Measurements from ENCODE around the gene GBX2. TPM values are rescaled to one million over a fixed set of nuclear protein-coding genes. Genes with fewer than 3 reads are reported as not detected.

The GBX2 gene
- total RNA-seq, 5 donors from 2014 or later (not counting 1 experiment from before 2014, with no cell fraction given): not detected

GRCh38 chr2:236205867-236206645 is 37.9 kb upstream of the GBX2 start:
- Mint-ChIP-seq H3K4me3 (no peak overlapping the region), H3K4me1 (no peaks in the 10 kb centered on the region), H3K27ac (no peak overlapping the region), H3K9me3 (peaks cover 5 to 6% (median 5%) of the 10 kb centered on the region in 3 donors), H3K36me3 (no peaks in the 10 kb centered on the region), H3K27me3 (peaks cover 16% of the 10 kb centered on the region in 2 donors)
- CTCF ChIA-PET: no interaction called here
- no peak overlapping the region for H3K4me3 ChIP-seq (ENCODE audit: control insufficient read depth in 1 of 2, extremely low read depth in 1 of 2, low read length in 1 of 2)
- no peaks in the 10 kb centered on the region for H3K9me3 ChIP-seq
- H3K36me3 ChIP-seq (ENCODE audit: control insufficient read depth in 2 of 2, extremely low read depth in 1 of 2, insufficient read depth in 1 of 2, low read length in 1 of 2): no peaks in the 10 kb centered on the region
- H3K27me3 ChIP-seq (replicated peaks in 1 of 2; ENCODE audit: control insufficient read depth in 2 of 2, extremely low read depth in 1 of 2, insufficient read depth in 2 of 2, low read length in 1 of 2): peaks cover 2 to 24% of the 10 kb centered on the region in 2 experiments
- no peaks in the 10 kb centered on the region for H3K4me1 ChIP-seq (ENCODE audit: control insufficient read depth in 1 of 2, extremely low read depth in 1 of 2, insufficient read depth in 2 of 2, low read length in 2 of 2)
- DNase-seq (no peak), ATAC-seq (replicated peaks in 1 of 4) (no peak)
- WGBS (ENCODE audit: insufficient coverage): no CpG with 5 or more reads among the region's 2 CpGs
- H3K27ac ChIP-seq (ENCODE audit: low read length): no peak overlapping the region
- POLR2A ChIA-PET: no interaction called here

- Mint-ChIP-seq H3K27me3 (peaks cover 7 to 11% of the 10 kb centered on the region in 2 donors), H3K27ac (no peak overlapping the region), H3K36me3 (no peaks in the 10 kb centered on the region), H3K4me3 (no peak overlapping the region), H3K9me3 (peaks cover 5 to 6% (median 5%) of the 10 kb centered on the region in 3 donors), H3K4me1 (no peaks in the 10 kb centered on the region)
- Histone ChIP-seq H3K4me1 (ENCODE audit: control insufficient read depth in 1 of 2, extremely low read depth in 1 of 2, insufficient read depth in 2 of 2, low read length in 2 of 2) (no peaks in the 10 kb centered on the region), H3K27ac (ENCODE audit: low read length) (no peak overlapping the region), H3K4me3 (ENCODE audit: control insufficient read depth in 1 of 2, extremely low read depth in 1 of 2, low read length in 1 of 2) (no peak overlapping the region), H3K27me3 (replicated peaks in 1 of 2; ENCODE audit: control insufficient read depth in 2 of 2, extremely low read depth in 1 of 2, insufficient read depth in 2 of 2, low read length in 1 of 2) (peaks cover 0 to 21% of the 10 kb centered on the region in 2 experiments), H3K9me3 (no peaks in the 10 kb centered on the region), H3K36me3 (ENCODE audit: control insufficient read depth in 2 of 2, extremely low read depth in 1 of 2, insufficient read depth in 1 of 2, low read length in 1 of 2) (no peaks in the 10 kb centered on the region)
- CTCF ChIA-PET: no interaction called here
- WGBS (ENCODE audit: insufficient coverage): 100% methylated on average over 4 of the region's 5 CpGs
- POLR2A ChIA-PET: no interaction called here
- ATAC-seq (replicated peaks in 1 of 4) (no peak), DNase-seq (no peak)
Observed at GRCh38 chr2:236204953-236205352, 36.8 kb upstream of the GBX2 start.

GRCh38 chr2:236200378-236200777 is 32.2 kb upstream of the GBX2 start:
- H3K4me1 Mint-ChIP-seq: no peaks in the 10 kb centered on the region

GRCh38 chr2:236196366-236196765 is 28.2 kb upstream of the GBX2 start:
- no peak for ATAC-seq (replicated peaks in 1 of 4)
- POLR2A ChIA-PET: no interaction called here

More at GRCh38 chr2:236200378-236200777, 32.2 kb upstream of the GBX2 start:
- no peaks in the 10 kb centered on the region for H3K9me3 Mint-ChIP-seq
- H3K4me3 Mint-ChIP-seq: no peak overlapping the region
- ChIA-PET CTCF (no interaction called here), POLR2A (no interaction called here)
- H3K27me3 Mint-ChIP-seq: peaks cover 3 to 6% of the 10 kb centered on the region in 2 donors
- DNase-seq (no peak), ATAC-seq (replicated peaks in 1 of 4) (no peak)
- no peak overlapping the region for H3K27ac ChIP-seq (ENCODE audit: low read length)
- no peak overlapping the region for H3K4me3 ChIP-seq (ENCODE audit: control insufficient read depth in 1 of 2, extremely low read depth in 1 of 2, low read length in 1 of 2)
- no peaks in the 10 kb centered on the region for H3K4me1 ChIP-seq (ENCODE audit: control insufficient read depth in 1 of 2, extremely low read depth in 1 of 2, insufficient read depth in 2 of 2, low read length in 2 of 2)
- no peak overlapping the region for H3K27ac Mint-ChIP-seq
- H3K27me3 ChIP-seq (replicated peaks in 1 of 2; ENCODE audit: control insufficient read depth in 2 of 2, extremely low read depth in 1 of 2, insufficient read depth in 2 of 2, low read length in 1 of 2): peaks cover 0 to 19% of the 10 kb centered on the region in 2 experiments
- H3K36me3 ChIP-seq (ENCODE audit: control insufficient read depth in 2 of 2, extremely low read depth in 1 of 2, insufficient read depth in 1 of 2, low read length in 1 of 2): no peaks in the 10 kb centered on the region
- no peaks in the 10 kb centered on the region for H3K9me3 ChIP-seq
- H3K36me3 Mint-ChIP-seq: no peaks in the 10 kb centered on the region
- 94% methylated on average over 2 of the region's 7 CpGs for WGBS (ENCODE audit: insufficient coverage)

GRCh38 chr2:236195726-236196125 is 27.5 kb upstream of the GBX2 start:
- Histone ChIP-seq H3K4me1 (ENCODE audit: control insufficient read depth in 1 of 2, extremely low read depth in 1 of 2, insufficient read depth in 2 of 2, low read length in 2 of 2) (no peaks in the 10 kb centered on the region), H3K27me3 (replicated peaks in 1 of 2; ENCODE audit: control insufficient read depth in 2 of 2, extremely low read depth in 1 of 2, insufficient read depth in 2 of 2, low read length in 1 of 2) (peaks cover 0 to 11% of the 10 kb centered on the region in 2 experiments), H3K36me3 (ENCODE audit: control insufficient read depth in 2 of 2, extremely low read depth in 1 of 2, insufficient read depth in 1 of 2, low read length in 1 of 2) (no peaks in the 10 kb centered on the region), H3K27ac (ENCODE audit: low read length) (no peak overlapping the region), H3K4me3 (ENCODE audit: control insufficient read depth in 1 of 2, extremely low read depth in 1 of 2, low read length in 1 of 2) (no peak overlapping the region), H3K9me3 (no peaks in the 10 kb centered on the region)
- DNase-seq (no peak), ATAC-seq (replicated peaks in 1 of 4) (no peak)
- Mint-ChIP-seq H3K27me3 (peaks cover 11 to 21% of the 10 kb centered on the region in 2 donors), H3K9me3 (no peaks in the 10 kb centered on the region), H3K36me3 (no peaks in the 10 kb centered on the region), H3K4me3 (no peak overlapping the region), H3K27ac (no peak overlapping the region), H3K4me1 (no peaks in the 10 kb centered on the region)
- ChIA-PET POLR2A (no interaction called here), CTCF (interaction anchor here in 1 of 2 donors (0.7 kb wide), 1 partner anchor 699 kb away, joined by 7 read pairs; no protein-coding TSS in a partner anchor)
- 76% methylated on average over 12 of the region's 12 CpGs for WGBS (ENCODE audit: insufficient coverage)

More at GRCh38 chr2:236196366-236196765, 28.2 kb upstream of the GBX2 start:
- no peaks in the 10 kb centered on the region for H3K9me3 ChIP-seq
- WGBS (ENCODE audit: insufficient coverage): 43% methylated on average over 3 of the region's 7 CpGs
- H3K27ac ChIP-seq (ENCODE audit: low read length): no peak overlapping the region
- H3K27ac Mint-ChIP-seq: no peak overlapping the region
- H3K4me1 Mint-ChIP-seq: no peaks in the 10 kb centered on the region
- no peak overlapping the region for H3K4me3 ChIP-seq (ENCODE audit: control insufficient read depth in 1 of 2, extremely low read depth in 1 of 2, low read length in 1 of 2)
- DNase-seq: no peak
- H3K36me3 ChIP-seq (ENCODE audit: control insufficient read depth in 2 of 2, extremely low read depth in 1 of 2, insufficient read depth in 1 of 2, low read length in 1 of 2): no peaks in the 10 kb centered on the region
- CTCF ChIA-PET: interaction anchor here in 1 of 2 donors (0.7 kb wide), 1 partner anchor 699 kb away, joined by 7 read pairs; no protein-coding TSS in a partner anchor
- H3K27me3 Mint-ChIP-seq: peaks cover 11 to 19% of the 10 kb centered on the region in 2 donors
- no peaks in the 10 kb centered on the region for H3K4me1 ChIP-seq (ENCODE audit: control insufficient read depth in 1 of 2, extremely low read depth in 1 of 2, insufficient read depth in 2 of 2, low read length in 2 of 2)
- peaks cover 0 to 9% of the 10 kb centered on the region in 2 experiments for H3K27me3 ChIP-seq (replicated peaks in 1 of 2; ENCODE audit: control insufficient read depth in 2 of 2, extremely low read depth in 1 of 2, insufficient read depth in 2 of 2, low read length in 1 of 2)
- H3K4me3 Mint-ChIP-seq: no peak overlapping the region
- no peaks in the 10 kb centered on the region for H3K36me3 Mint-ChIP-seq
- no peaks in the 10 kb centered on the region for H3K9me3 Mint-ChIP-seq

- no peaks in the 10 kb centered on the region for H3K9me3 Mint-ChIP-seq
- DNase-seq (no peak), ATAC-seq (replicated peaks in 1 of 4) (no peak)
- POLR2A ChIA-PET: no interaction called here
- WGBS (ENCODE audit: insufficient coverage): 90% methylated on average over 6 of the region's 12 CpGs
- H3K4me1 Mint-ChIP-seq: no peaks in the 10 kb centered on the region
- CTCF ChIA-PET: no interaction called here
- H3K36me3 ChIP-seq (ENCODE audit: control insufficient read depth in 2 of 2, extremely low read depth in 1 of 2, insufficient read depth in 1 of 2, low read length in 1 of 2): no peaks in the 10 kb centered on the region
- H3K27me3 ChIP-seq (replicated peaks in 1 of 2; ENCODE audit: control insufficient read depth in 2 of 2, extremely low read depth in 1 of 2, insufficient read depth in 2 of 2, low read length in 1 of 2): peaks cover 0 to 5% of the 10 kb centered on the region in 2 experiments
- no peak overlapping the region for H3K27ac Mint-ChIP-seq
- H3K27ac ChIP-seq (ENCODE audit: low read length): no peak overlapping the region
- H3K9me3 ChIP-seq: no peaks in the 10 kb centered on the region
- H3K4me1 ChIP-seq (ENCODE audit: control insufficient read depth in 1 of 2, extremely low read depth in 1 of 2, insufficient read depth in 2 of 2, low read length in 2 of 2): no peaks in the 10 kb centered on the region
- no peak overlapping the region for H3K4me3 Mint-ChIP-seq
- no peak overlapping the region for H3K4me3 ChIP-seq (ENCODE audit: control insufficient read depth in 1 of 2, extremely low read depth in 1 of 2, low read length in 1 of 2)
- H3K27me3 Mint-ChIP-seq: peaks cover 12 to 21% of the 10 kb centered on the region in 2 donors
- H3K36me3 Mint-ChIP-seq: no peaks in the 10 kb centered on the region
Observed at GRCh38 chr2:236194786-236195185, 26.6 kb upstream of the GBX2 start.

Measured in T-cell (primary cell).